ENCODE data around the gene CARS1. TPM values are rescaled to one million over a fixed set of nuclear protein-coding genes. Genes with fewer than 3 reads are reported as not detected.

Gene CARS1
- total and polyA plus RNA-seq, 9 of the 15 experiments (the other 6 are each of a cell fraction or from before 2014, with no cell fraction given) = 14.4 to 106 (median 73.6) TPM

DNA sequence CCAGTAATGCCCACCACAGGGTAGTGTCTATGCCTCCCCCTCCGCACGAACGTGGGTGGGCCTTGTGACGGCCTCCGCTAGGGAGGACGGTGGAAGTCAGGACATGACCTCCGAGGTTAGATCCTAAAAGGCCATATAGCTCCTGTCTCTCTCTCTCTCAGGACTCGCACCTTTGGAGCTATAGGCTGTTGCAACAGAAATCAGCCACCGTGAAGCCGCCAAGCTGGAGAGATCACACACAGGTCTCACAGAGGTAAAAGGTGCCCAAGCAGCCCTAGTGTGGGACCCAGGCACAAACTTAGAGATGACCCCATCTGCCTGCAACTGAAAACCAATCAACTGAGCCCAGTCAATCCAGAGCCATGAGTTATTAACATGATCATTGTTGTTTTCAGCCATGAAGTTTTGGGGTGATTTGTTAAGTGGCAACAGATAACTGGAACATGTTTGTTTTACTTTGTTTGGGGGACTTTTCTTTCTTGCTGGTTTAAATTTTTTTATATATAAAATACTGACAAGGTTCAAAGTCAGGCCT is 57.7 kb downstream of the CARS1 start:
- BruUV-seq (replicated peaks) = no TSS peak
- Histone ChIP-seq H3K9me1 (ENCODE audit: control insufficient read depth, insufficient read depth, low read length) (peaks cover 2% of the 10 kb centered on the region), H3K27ac (ENCODE audit: extremely low read depth, low read depth, low read length) (no peak overlapping the region), H3K27me3 (ENCODE audit: control insufficient read depth in 2 of 2, insufficient read depth in 2 of 2, low read length in 2 of 2) (no peaks in the 10 kb centered on the region), H3K36me3 (ENCODE audit: control insufficient read depth, insufficient read depth, low read length) (peaks cover 47% of the 10 kb centered on the region; the same call in 2 of the 3 replicates), H3K4me1 (replicated peaks in 1 of 2; ENCODE audit: control insufficient read depth in 2 of 2, insufficient read depth in 2 of 2, low read length in 2 of 2) (peaks cover 0 to 7% of the 10 kb centered on the region in 2 experiments; a peak in 2 of 5 replicates), H3K9me3 (replicated peaks; ENCODE audit: control insufficient read depth, insufficient read depth, low read depth, low read length) (no peaks in the 10 kb centered on the region), H3K9ac (ENCODE audit: insufficient read depth in 1 of 2, low read depth in 2 of 2, low read length in 2 of 2) (no peak overlapping the region), H2AFZ (ENCODE audit: low read depth, low read length) (no peak overlapping the region), H3K4me2 (ENCODE audit: insufficient read depth, low read length) (no peak overlapping the region), H3K79me2 (ENCODE audit: control insufficient read depth, insufficient read depth, low read length) (no peaks in the 10 kb centered on the region), H4K20me1 (replicated peaks; ENCODE audit: control insufficient read depth, insufficient read depth, low read length) (no peaks in the 10 kb centered on the region), H3K4me3 (no peak overlapping the region)
- ChIA-PET POLR2A (interaction anchor here (0.6 to 2.8 kb wide), 3 partner anchors 8 to 14 kb away, joined by 3 to 15 read pairs (median 7); partner anchors contain the start of gene NAP1L4), CTCF (ENCODE audit: low intra/inter-chr PET ratio) (no interaction called here)
- intact Hi-C loops (cut with micrococcal nuclease) = no loop called here
- ATAC-seq = no peak; the same call in 2 of the 3 replicates
- DNase-seq (ENCODE audit: extremely low read depth in 1 of 4, low spot score in 3 of 4) = no peak
- peak; percentile 35 for FAIRE-seq
- WGBS (ENCODE audit: insufficient coverage, low coverage, missing lambda C conversion rate) = 80% methylated on average over 10 of the region's 10 CpGs
- in situ Hi-C loops (cut with MboI) = no loop called here
- no peak for TF ChIP-seq ZNF146 (CRISPR knock-in tag; IDR thresholded peaks at IDR 0.05; ENCODE audit: unreplicated experiment)
- TF ChIP-seq POLR2AphosphoS2 (IDR thresholded peaks at IDR 0.05; ENCODE audit: low read length) = 0 out of 2 replicates have a peak, but pooled peaks have one; percentile 19

GRCh38 chr11:2998073-2998850 is 59.0 kb downstream of the CARS1 start:
- H3K4me3 ChIP-seq = no peak overlapping the region
- in situ Hi-C loops (cut with MboI) = no loop called here
- intact Hi-C loops (cut with micrococcal nuclease) = no loop called here
- ChIA-PET CTCF (ENCODE audit: low intra/inter-chr PET ratio) (no interaction called here), POLR2A (interaction anchor here (0.6 to 2.4 kb wide), 10 partner anchors 8 to 76 kb away, joined by 3 to 7 read pairs (median 4); no protein-coding TSS in a partner anchor)
- no peak overlapping the region for H3K27ac ChIP-seq (ENCODE audit: extremely low read depth, low read depth, low read length)
- H3K79me2 ChIP-seq (ENCODE audit: control insufficient read depth, insufficient read depth, low read length) = no peaks in the 10 kb centered on the region
- H4K20me1 ChIP-seq (replicated peaks; ENCODE audit: control insufficient read depth, insufficient read depth, low read length) = no peaks in the 10 kb centered on the region
- H2AFZ ChIP-seq (ENCODE audit: low read depth, low read length) = no peak overlapping the region
- no peak for TF ChIP-seq HBP1 (CRISPR knock-in tag; IDR thresholded peaks at IDR 0.05)
- TF ChIP-seq E2F4 (CRISPR knock-in tag; IDR thresholded peaks at IDR 0.05; ENCODE audit: low read depth) = no peak
- peak; percentile 63 for TF ChIP-seq RFX1 (IDR thresholded peaks at IDR 0.05)
- TF ChIP-seq NRF1 (conservative IDR thresholded peaks at IDR 0.05 in 1 of 2, IDR thresholded peaks at IDR 0.05 in 1 of 2) = no peak
- no peak for TF ChIP-seq RBM14 (IDR thresholded peaks at IDR 0.05; ENCODE audit: borderline replicate concordance, insufficient read depth, low read depth, low read length)
- TF ChIP-seq ZNF121 (CRISPR knock-in tag; conservative IDR thresholded peaks at IDR 0.05) = peak; percentile 31; the same call in 1 of the 2 replicates
- no peak for FAIRE-seq
- H3K9me1 ChIP-seq (ENCODE audit: control insufficient read depth, insufficient read depth, low read length) = peaks cover 2% of the 10 kb centered on the region
- 54% methylated on average over 6 of the region's 7 CpGs for WGBS (ENCODE audit: insufficient coverage, low coverage, missing lambda C conversion rate)
- no peak; the same call in 2 of the 3 replicates for ATAC-seq
- H3K36me3 ChIP-seq (ENCODE audit: control insufficient read depth, insufficient read depth, low read length) = peaks cover 34% of the 10 kb centered on the region; the same call in 2 of the 3 replicates
- peaks cover 2 to 11% of the 10 kb centered on the region in 2 experiments; a peak in 3 of 5 replicates for H3K4me1 ChIP-seq (replicated peaks in 1 of 2; ENCODE audit: control insufficient read depth in 2 of 2, insufficient read depth in 2 of 2, low read length in 2 of 2)
- BruUV-seq (replicated peaks) = TSS peak; percentile 29
- H3K4me2 ChIP-seq (ENCODE audit: insufficient read depth, low read length) = no peak overlapping the region
- no peaks in the 10 kb centered on the region for H3K27me3 ChIP-seq (ENCODE audit: control insufficient read depth in 2 of 2, insufficient read depth in 2 of 2, low read length in 2 of 2)
- peak; percentile 16 to 51 (median 32) for DNase-seq (ENCODE audit: extremely low read depth in 1 of 4, low spot score in 3 of 4)
- no peaks in the 10 kb centered on the region for H3K9me3 ChIP-seq (replicated peaks; ENCODE audit: control insufficient read depth, insufficient read depth, low read depth, low read length)
- H3K9ac ChIP-seq (ENCODE audit: insufficient read depth in 1 of 2, low read depth in 2 of 2, low read length in 2 of 2) = peak overlapping the region in 1 of 2 experiments; percentile 76; a peak in 1 of 4 replicates
